Tibial nerve (tissue), 4 donors: ENCODE data around the gene RNF7. TPM values are rescaled to one million over a fixed set of nuclear protein-coding genes. Genes with fewer than 3 reads are reported as not detected.

Experiments
- DNase-seq, 2 donors: peaks; one replicate each; pipeline ENCODE4 v3.0.0-alpha.2; 2019; ENCODE audit warnings: low spot score in 2 of 2
- H3K27ac ChIP-seq, 4 donors: fragments of 200-600 bp; sonication (generic) in 3 of 4; one replicate each; pipeline ENCODE4 v1.5.1; 2017 to 2019; ENCODE audit warnings: mild to moderate bottlenecking in 1 of 4
- H3K27me3 ChIP-seq, 2 donors: fragments of 200-600 bp; sonication (generic) in 1 of 2; one replicate each; pipeline versions ENCODE4 v1.5.1 to v1.6.0; 2017 to 2019
- H3K36me3 ChIP-seq, 3 donors: fragments of 200-600 bp; sonication (generic); one replicate each; pipeline ENCODE4 v1.5.1; 2018 to 2019
- H3K4me1 ChIP-seq, 4 donors: fragments of 200-600 bp; sonication (generic) in 3 of 4; one replicate each; pipeline ENCODE4 v1.5.1; 2017 to 2019
- H3K4me3 ChIP-seq, 4 donors: fragments of 200-600 bp; sonication (generic) in 3 of 4; one replicate each; pipeline ENCODE4 v1.5.1; 2017 to 2019; ENCODE audit warnings: mild to moderate bottlenecking in 1 of 4, moderate library complexity in 1 of 4
- H3K9me3 ChIP-seq, 4 donors: fragments of 200-600 bp; sonication (generic) in 3 of 4; one replicate each; pipeline ENCODE4 v1.5.1; 2017 to 2019
- CTCF ChIP-seq, 5 experiments: fragments of 200-600 bp in 3 of 5; fragments of 450-650 bp in 2 of 5; sonication (generic) in 3 of 5; IDR thresholded peaks; one replicate each; pipeline ENCODE4 v1.5.1; 2016 to 2019; ENCODE audit warnings: antibody characterized with exemption in 5 of 5, mild to moderate bottlenecking in 3 of 5, moderate library complexity in 2 of 5
- EP300 ChIP-seq, 2 donors: sonication (generic); formaldehyde crosslinking; IDR thresholded peaks; one replicate each; pipeline ENCODE4 v1.6.1; 2017; ENCODE audit warnings: antibody characterized with exemption in 2 of 2, mild to moderate bottlenecking in 1 of 2
- POLR2A ChIP-seq, 2 donors: fragments of 450-650 bp; IDR thresholded peaks; one replicate each; pipeline ENCODE4 v1.6.1; 2017; ENCODE audit warnings: antibody characterized with exemption in 2 of 2, mild to moderate bottlenecking in 2 of 2, moderate library complexity in 2 of 2
- WGBS, 2 donors: methylation state at CpG; one replicate each; pipeline ENCODE4 v1.1.5; 2018; 5-methylcytosine and 5-hydroxymethylcytosine counted together
- total RNA-seq, 4 donors: library from RNA; depleted of rRNA; stranded (reverse); fragments of >200 nt; gene quantifications; one replicate each; pipeline ENCODE4 v1.1.0, GENCODE V29; 2016

RNF7 gene
- total RNA-seq, 4 donors from 2014 or later: 65.7 to 80.2 (median 66.8) TPM

- 98% methylated on average over 6 of the region's 6 CpGs for WGBS, 2 donors
- no peak overlapping the region for H3K4me3 ChIP-seq
- no peak for TF ChIP-seq EP300 (IDR thresholded peaks at IDR 0.05)
- TF ChIP-seq POLR2A (IDR thresholded peaks at IDR 0.05): no peak
- TF ChIP-seq CTCF (IDR thresholded peaks at IDR 0.05): no peak
- H3K4me1 ChIP-seq: no peaks in the 10 kb centered on the region
- H3K36me3 ChIP-seq: no peaks in the 10 kb centered on the region
- no peaks in the 10 kb centered on the region for H3K27me3 ChIP-seq
- H3K27ac ChIP-seq: no peak overlapping the region
- H3K9me3 ChIP-seq: no peaks in the 10 kb centered on the region
- no peak for DNase-seq
These were observed 35.6 kb downstream of the RNF7 start for GRCh38 chr3:141773676-141774075.

- no peak for TF ChIP-seq CTCF (IDR thresholded peaks at IDR 0.05)
- no peak for TF ChIP-seq EP300 (IDR thresholded peaks at IDR 0.05)
- TF ChIP-seq POLR2A (IDR thresholded peaks at IDR 0.05): no peak
- no peak for DNase-seq
- 84 to 88% methylated on average over 14 of the region's 14 CpGs for WGBS, 2 donors
These were observed 38.3 kb downstream of the RNF7 start for GRCh38 chr3:141776376-141776775.

GRCh38 chr3:141776885-141777284 is 38.8 kb downstream of the RNF7 start:
- Histone ChIP-seq H3K27ac (no peak overlapping the region), H3K36me3 (no peaks in the 10 kb centered on the region), H3K9me3 (no peaks in the 10 kb centered on the region), H3K27me3 (no peaks in the 10 kb centered on the region), H3K4me1 (no peaks in the 10 kb centered on the region), H3K4me3 (no peak overlapping the region)
- TF ChIP-seq POLR2A (IDR thresholded peaks at IDR 0.05) (no peak), CTCF (IDR thresholded peaks at IDR 0.05) (no peak), EP300 (IDR thresholded peaks at IDR 0.05) (no peak)
- WGBS, 2 donors: 73 to 76% methylated on average over 15 of the region's 15 CpGs
- no peak for DNase-seq

More at GRCh38 chr3:141776376-141776775, 38.3 kb downstream of the RNF7 start:
- H3K27ac ChIP-seq: no peak overlapping the region
- H3K36me3 ChIP-seq: no peaks in the 10 kb centered on the region
- H3K9me3 ChIP-seq: no peaks in the 10 kb centered on the region
- H3K4me3 ChIP-seq: no peak overlapping the region
- H3K4me1 ChIP-seq: no peaks in the 10 kb centered on the region
- H3K27me3 ChIP-seq: no peaks in the 10 kb centered on the region

- H3K27ac ChIP-seq: no peak overlapping the region
- WGBS, 2 donors: 89 to 93% methylated on average over 23 to 40 of the region's 42 CpGs
These were observed 40.1 kb downstream of the RNF7 start for GRCh38 chr3:141777957-141778813.

More at GRCh38 chr3:141777957-141778813, 40.1 kb downstream of the RNF7 start:
- no peak for DNase-seq
- Histone ChIP-seq H3K36me3 (no peaks in the 10 kb centered on the region), H3K27me3 (no peaks in the 10 kb centered on the region), H3K4me3 (no peak overlapping the region), H3K9me3 (no peaks in the 10 kb centered on the region), H3K4me1 (no peaks in the 10 kb centered on the region)
- no peak for TF ChIP-seq EP300 (IDR thresholded peaks at IDR 0.05)
- TF ChIP-seq CTCF (IDR thresholded peaks at IDR 0.05): no peak
- no peak for TF ChIP-seq POLR2A (IDR thresholded peaks at IDR 0.05)
